Lung (tissue), 12 donors: ENCODE data around the gene TTC7B. TPM values are rescaled to one million over a fixed set of nuclear protein-coding genes. Genes with fewer than 3 reads are reported as not detected.

Source experiments
- ATAC-seq: fragments of 200-7000 bp; cut with Tn5 transposase; one replicate; pipeline ENCODE4 v1.9.1; 2020; ENCODE audit warnings: moderate number of reproducible peaks; ENCODE audit not compliant: insufficient read depth, low FRiP score
- DNase-seq, 3 donors: peaks; one replicate each; pipeline ENCODE4 v3.0.0-alpha.2; 2013 to 2017
- H3K27ac ChIP-seq, 2 donors: one replicate each; pipeline ENCODE4 v1.5.1; 2013; ENCODE audit warnings: mild to moderate bottlenecking in 2 of 2, moderate library complexity in 2 of 2, control low read depth in 1 of 2, inconsistent platforms in 1 of 2, low read depth in 1 of 2, low read length in 1 of 2
- H3K27me3 ChIP-seq, 3 donors: one replicate each; pipeline ENCODE4 v1.5.1; 2013; ENCODE audit warnings: low read length in 2 of 3; ENCODE audit not compliant: control insufficient read depth in 3 of 3, insufficient read depth in 3 of 3
- H3K36me3 ChIP-seq, 4 donors: one replicate each; pipeline ENCODE4 v1.5.1; 2013; ENCODE audit warnings: low read length in 4 of 4, mild to moderate bottlenecking in 1 of 4, moderate library complexity in 1 of 4; ENCODE audit not compliant: control insufficient read depth in 4 of 4, insufficient read depth in 4 of 4
- H3K4me1 ChIP-seq, 5 donors: one replicate each; pipeline ENCODE4 v1.5.1; 2013; ENCODE audit warnings: low read length in 5 of 5, mild to moderate bottlenecking in 2 of 5, moderate library complexity in 1 of 5; ENCODE audit not compliant: control insufficient read depth in 5 of 5, insufficient read depth in 5 of 5
- H3K4me3 ChIP-seq: one replicate; pipeline ENCODE4 v1.5.1; 2013; ENCODE audit warnings: mild to moderate bottlenecking, control low read depth, moderate library complexity
- H3K9ac ChIP-seq, 2 donors: one replicate each; pipeline ENCODE4 v1.5.1; 2013; ENCODE audit warnings: low read length in 2 of 2, control low read depth in 1 of 2; ENCODE audit not compliant: insufficient read depth in 1 of 2
- H3K9me3 ChIP-seq, 4 donors: one replicate each; pipeline ENCODE4 v1.5.1; 2013; ENCODE audit warnings: low read length in 3 of 4, mild to moderate bottlenecking in 1 of 4, moderate library complexity in 1 of 4; ENCODE audit not compliant: control insufficient read depth in 4 of 4, insufficient read depth in 3 of 4
- CTCF ChIP-seq: IDR thresholded peaks from 2 replicates; pipeline ENCODE4 v1.5.1; 2012; ENCODE audit warnings: mild to moderate bottlenecking; ENCODE audit errors: control extremely low read depth, extremely low read depth
- WGBS, 2 donors: extraction: QIAGEN DNeasy Blood & Tissue Kit; methylation state at CpG; one replicate each; pipeline ENCODE4 v1.1.7; 2013; 5-methylcytosine and 5-hydroxymethylcytosine counted together
- polyA plus RNA-seq, 2 donors: library from polyadenylated mRNA; stranded (reverse); fragments of 200-250 nt; gene quantifications; one replicate each; pipeline ENCODE4 v1.2.1, GENCODE V29; 2013
- total RNA-seq, 2 donors: library from RNA; depleted of rRNA in 1 of 2; stranded (reverse); fragments of >200 nt in 1 of 2; gene quantifications; one replicate each; pipeline ENCODE4 v1.2.1, GENCODE V29; 2014 to 2021
- donor health status: control.
- donor health status: control.
- donor health status: Bipolar disorder and iron deficiency.
- donor health status: healthy.
- donor health status: DM: yes; HTN: yes; CAD: no.

The TTC7B gene
- total and polyA plus RNA-seq, 4 donors, result 11.0 to 39.6 (median 23.0) TPM

GRCh38 chr14:90699016-90699415 lies 117.2 kb downstream of the TTC7B start:
- DNase-seq (peak in 1 of 3 donors; percentile 12), ATAC-seq (no peak)
- Histone ChIP-seq H3K36me3 (no peaks in the 10 kb centered on the region), H3K27me3 (no peaks in the 10 kb centered on the region), H3K9ac (no peak overlapping the region), H3K4me1 (peaks cover 8 to 46% (median 17%) of the 10 kb centered on the region in 5 donors), H3K27ac (no peak overlapping the region), H3K4me3 (no peak overlapping the region), H3K9me3 (no peaks in the 10 kb centered on the region)
- no peak for TF ChIP-seq CTCF
- WGBS, 2 donors, result 83 to 87% methylated on average over 7 of the region's 7 CpGs

GRCh38 chr14:90698379-90698869 lies 117.8 kb downstream of the TTC7B start:
- Histone ChIP-seq H3K4me3 (no peak overlapping the region), H3K9ac (no peak overlapping the region), H3K27ac (peak overlapping the region in 1 of 2 donors; percentile 4), H3K9me3 (no peaks in the 10 kb centered on the region), H3K4me1 (peaks cover 8 to 40% (median 13%) of the 10 kb centered on the region in 5 donors), H3K36me3 (no peaks in the 10 kb centered on the region), H3K27me3 (no peaks in the 10 kb centered on the region)
- ATAC-seq, result no peak
- TF ChIP-seq CTCF, result no peak
- WGBS, 2 donors, result 18 to 33% methylated on average over 7 of the region's 7 CpGs
- DNase-seq, result peak; percentile 82 to 84 (median 83)

- TF ChIP-seq CTCF, result peak; percentile 86
- Histone ChIP-seq H3K27me3 (no peaks in the 10 kb centered on the region), H3K9me3 (no peaks in the 10 kb centered on the region), H3K9ac (peak overlapping the region in 1 of 2 donors; percentile 38), H3K27ac (peak overlapping the region in 1 of 2 donors; percentile 67), H3K4me3 (no peak overlapping the region), H3K4me1 (peaks cover 8 to 40% (median 13%) of the 10 kb centered on the region in 5 donors), H3K36me3 (no peaks in the 10 kb centered on the region)
- WGBS, 2 donors, result 25% methylated on average over 15 of the region's 15 CpGs
- peak; percentile 85 for ATAC-seq
- peak; percentile 89 to 93 (median 91) for DNase-seq
Observed at GRCh38 chr14:90697577-90698206, 118.5 kb downstream of the TTC7B start.
